Measurements from ENCODE around the gene SLC24A4. TPM values are rescaled to one million over a fixed set of nuclear protein-coding genes. Genes with fewer than 3 reads are reported as not detected.

Gene SLC24A4
- total and polyA plus RNA-seq, 2 of the 4 experiments (the other 2 are of a cell fraction) = not detected

- no peak overlapping the region for H3K9ac ChIP-seq (ENCODE audit: low read depth, low read length)
- peak overlapping the region; percentile 24 for H2AFZ ChIP-seq (replicated peaks; ENCODE audit: low read length, poor library complexity)
- no peaks in the 10 kb centered on the region for H3K36me3 ChIP-seq (ENCODE audit: control insufficient read depth, insufficient read depth, low read length)
- peak; percentile 68 for ATAC-seq (ENCODE audit: low read depth)
- H3K4ac ChIP-seq (ENCODE audit: low read depth, low read length) = no peak overlapping the region
- no peak overlapping the region for H3K56ac ChIP-seq (ENCODE audit: extremely low read depth, insufficient read depth, low read length)
- H2AK9ac ChIP-seq (replicated peaks; ENCODE audit: low read depth, low read length, poor library complexity) = no peak overlapping the region
- H3K4me3 ChIP-seq (ENCODE audit: insufficient read depth, low read depth, low read length) = no peak overlapping the region
- no peak overlapping the region for H2BK5ac ChIP-seq (ENCODE audit: low read depth, low read length, poor library complexity, severe bottlenecking)
- 20% methylated on average over 2 of the region's 9 CpGs; no CpG with 5 or more reads in 1 of the 2 experiments for WGBS, 2 experiments (ENCODE audit: extremely low coverage in 2 of 2, insufficient read length in 1 of 2)
- no peaks in the 10 kb centered on the region for H4K20me1 ChIP-seq (ENCODE audit: insufficient read depth, low read length)
- intact Hi-C loops (cut with micrococcal nuclease) = no loop called here
- peaks cover 13% of the 10 kb centered on the region for H3K4me1 ChIP-seq (ENCODE audit: control insufficient read depth, insufficient read depth, low read length)
- DNase-seq = peak; percentile 62
- no peak overlapping the region; the same call in 2 of the 3 replicates for H2BK15ac ChIP-seq (ENCODE audit: low read depth, low read length)
- dilution Hi-C loops (cut with HindIII; ENCODE audit: low sequenced_read_pairs, unreplicated experiment) = no loop called here
- no peak overlapping the region for H3K23ac ChIP-seq (ENCODE audit: low read depth, low read length)
- ChIA-PET POLR2A (ENCODE audit: unreplicated experiment) (no interaction called here), CTCF (no interaction called here)
- no peaks in the 10 kb centered on the region; the same call in 1 of the 2 replicates for H3K27me3 ChIP-seq (ENCODE audit: control insufficient read depth, insufficient read depth, low read length)
- peak overlapping the region; percentile 54; the same call in 1 of the 2 replicates for H2AK5ac ChIP-seq (ENCODE audit: low read depth, low read length)
- no peaks in the 10 kb centered on the region for H3K79me1 ChIP-seq (ENCODE audit: low read depth in 1 of 2, low read length in 2 of 2)
- H3K27ac ChIP-seq (ENCODE audit: insufficient read depth, low read length) = no peak overlapping the region
- H4K91ac ChIP-seq (ENCODE audit: insufficient read depth, low read depth, low read length) = no peak overlapping the region
- no TSS peak for BruUV-seq (replicated peaks)
- in situ Hi-C loops (cut with MboI; ENCODE audit: low sequenced_read_pairs) = no loop called here
- H2BK20ac ChIP-seq (ENCODE audit: low read depth, low read length) = no peak overlapping the region
- no peak overlapping the region for H3K18ac ChIP-seq (ENCODE audit: low read depth, low read length)
- 0 out of 2 replicates have a peak overlapping the region, but pooled peaks have one; percentile 13 for H3K14ac ChIP-seq (replicated peaks; ENCODE audit: low read depth, low read length)
- no peak overlapping the region; the same call in 1 of the 2 replicates for H3K4me2 ChIP-seq (ENCODE audit: low read depth, low read length)
- H4K5ac ChIP-seq (ENCODE audit: low read depth, low read length) = no peak overlapping the region
- H4K8ac ChIP-seq (ENCODE audit: low read depth in 2 of 2, low read length in 2 of 2) = no peak overlapping the region
- H2BK120ac ChIP-seq (ENCODE audit: low read depth, low read length) = no peak overlapping the region
- 0 out of 2 replicates have a peak, but pooled peaks cover 2% of the 10 kb centered on the region for H3K9me3 ChIP-seq (ENCODE audit: control insufficient read depth, insufficient read depth, low read length)
- peaks cover 9% of the 10 kb centered on the region; the same call in 1 of the 2 replicates for H3K9me1 ChIP-seq (ENCODE audit: insufficient read depth, low read length)
- no peak for TF ChIP-seq RFX5 (IDR thresholded peaks at IDR 0.05; ENCODE audit: low read depth, low read length)
- no peak for TF ChIP-seq MAZ (IDR thresholded peaks at IDR 0.05; ENCODE audit: borderline replicate concordance, low read depth, low read length)
- TF ChIP-seq FOS (IDR thresholded peaks at IDR 0.05; ENCODE audit: low read depth, low read length) = no peak
- TF ChIP-seq RAD21 (IDR thresholded peaks at IDR 0.05; ENCODE audit: low read length) = no peak
- no peak for TF ChIP-seq MAFK (IDR thresholded peaks at IDR 0.05; ENCODE audit: low read depth, low read length)
- TF ChIP-seq USF2 (IDR thresholded peaks at IDR 0.05; ENCODE audit: low read depth, low read length) = no peak
- no peak for TF ChIP-seq NFE2L2 (IDR thresholded peaks at IDR 0.05; ENCODE audit: low read depth, low read length)
- no peak for TF ChIP-seq SMC3 (IDR thresholded peaks at IDR 0.05; ENCODE audit: low read depth, low read length)
- no peak for TF ChIP-seq BHLHE40 (IDR thresholded peaks at IDR 0.05; ENCODE audit: low read depth, low read length)
- TF ChIP-seq RCOR1 (IDR thresholded peaks at IDR 0.05; ENCODE audit: insufficient replicate concordance, low read length) = no peak
- TF ChIP-seq MXI1 (IDR thresholded peaks at IDR 0.05; ENCODE audit: borderline replicate concordance, low read depth, low read length) = no peak
- TF ChIP-seq ELK1 (IDR thresholded peaks at IDR 0.05; ENCODE audit: borderline replicate concordance, low read depth, low read length) = no peak
- no peak for TF ChIP-seq CHD1 (IDR thresholded peaks at IDR 0.05; ENCODE audit: low read depth, low read length)
- TF ChIP-seq POLR2A (IDR thresholded peaks at IDR 0.05; ENCODE audit: low read depth, low read length) = no peak
- no peak for TF ChIP-seq CTCF (conservative IDR thresholded peaks at IDR 0.05; ENCODE audit: low read depth, low read length)
Observed at GRCh38 chr14:92397150-92397952, 74.4 kb downstream of the SLC24A4 start.

All from IMR-90 (cell line).